H9 (cell line): ENCODE data around the gene AMMECR1. TPM values are rescaled to one million over a fixed set of nuclear protein-coding genes. Genes with fewer than 3 reads are reported as not detected.

Source experiments
- DNase-seq: peaks from one replicate; pipeline ENCODE4 v3.0.0-alpha.2; 2017
- H2AFZ ChIP-seq: one replicate; pipeline ENCODE4 v1.6.1; 2013; ENCODE audit warnings: mild to moderate bottlenecking, low read length, control low read depth, moderate library complexity
- H2AK5ac ChIP-seq: 2 replicates; pipeline ENCODE4 v1.6.1; 2013; ENCODE audit warnings: low read length, control low read depth, mixed read lengths; ENCODE audit not compliant: insufficient read length
- H2BK120ac ChIP-seq: one replicate; pipeline ENCODE4 v1.6.1; 2013; ENCODE audit warnings: low read depth, mild to moderate bottlenecking, low read length, control low read depth, inconsistent platforms; ENCODE audit not compliant: poor library complexity, severe bottlenecking
- H2BK12ac ChIP-seq: 2 replicates; pipeline ENCODE4 v1.6.1; 2013; ENCODE audit warnings: low read length, control low read depth, mixed read lengths, low read depth; ENCODE audit not compliant: insufficient read length
- H2BK15ac ChIP-seq: 2 replicates; pipeline ENCODE4 v1.6.1; 2013; ENCODE audit warnings: low read depth, low read length, control low read depth
- H2BK20ac ChIP-seq: one replicate; pipeline ENCODE4 v1.6.1; 2013; ENCODE audit warnings: low read depth, mild to moderate bottlenecking, low read length, control low read depth, inconsistent platforms; ENCODE audit not compliant: poor library complexity, severe bottlenecking
- H2BK5ac ChIP-seq: 2 replicates; pipeline ENCODE4 v1.6.1; 2013; ENCODE audit warnings: low read length, control low read depth, mixed read lengths; ENCODE audit not compliant: insufficient read length
- H3K14ac ChIP-seq: 2 replicates; pipeline ENCODE4 v1.6.1; 2013; ENCODE audit warnings: low read length, control low read depth; ENCODE audit not compliant: insufficient read depth
- H3K18ac ChIP-seq: 2 replicates; pipeline ENCODE4 v1.6.1; 2013; ENCODE audit warnings: low read depth, mild to moderate bottlenecking, mixed read lengths, low read length, control low read depth; ENCODE audit not compliant: insufficient read length
- H3K23ac ChIP-seq: 2 replicates; pipeline ENCODE4 v1.6.1; 2013; ENCODE audit warnings: low read length, control low read depth, mixed read lengths, low read depth; ENCODE audit not compliant: insufficient read length
- H3K23me2 ChIP-seq: 2 replicates; pipeline ENCODE4 v1.6.1; 2013; ENCODE audit warnings: low read depth, mild to moderate bottlenecking, mixed read lengths, low read length, control low read depth; ENCODE audit not compliant: insufficient read length, poor library complexity, severe bottlenecking
- H3K27ac ChIP-seq: 2 replicates; pipeline ENCODE4 v1.5.1; 2013; ENCODE audit warnings: low read length, control low read depth, mixed read lengths, low read depth; ENCODE audit not compliant: insufficient read length
- H3K27me3 ChIP-seq: 2 replicates; pipeline ENCODE4 v1.6.1; 2013; ENCODE audit warnings: low read length, control low read depth, inconsistent platforms; ENCODE audit not compliant: insufficient read depth
- H3K4ac ChIP-seq: 2 replicates; pipeline ENCODE4 v1.6.1; 2013; ENCODE audit warnings: low read depth, mild to moderate bottlenecking, control low read depth, inconsistent platforms, low read length, moderate library complexity
- H3K4me1 ChIP-seq: 2 replicates; pipeline ENCODE4 v1.6.1; 2013; ENCODE audit warnings: low read length, control low read depth, inconsistent platforms; ENCODE audit not compliant: insufficient read depth
- H3K4me2 ChIP-seq: 2 replicates; pipeline ENCODE4 v1.6.1; 2013; ENCODE audit warnings: low read length, control low read depth, mixed read lengths; ENCODE audit not compliant: insufficient read length, insufficient read depth
- H3K56ac ChIP-seq: 2 replicates; pipeline ENCODE4 v1.6.1; 2013; ENCODE audit warnings: low read depth, mild to moderate bottlenecking, mixed read lengths, low read length, control low read depth; ENCODE audit not compliant: insufficient read length
- H3K79me1 ChIP-seq: 2 replicates; pipeline ENCODE4 v1.6.1; 2013; ENCODE audit warnings: low read depth, mild to moderate bottlenecking, moderate library complexity, low read length, control low read depth, inconsistent platforms; ENCODE audit not compliant: insufficient read depth, poor library complexity, severe bottlenecking
- H3K79me2 ChIP-seq: 2 replicates; pipeline ENCODE4 v1.6.1; 2013; ENCODE audit warnings: low read length, control low read depth, inconsistent platforms; ENCODE audit not compliant: insufficient read depth
- H3K9ac ChIP-seq: 2 replicates; pipeline ENCODE4 v1.6.1; 2013; ENCODE audit warnings: low read length, control low read depth, mixed read lengths; ENCODE audit not compliant: insufficient read length; ENCODE audit errors: extremely low read depth
- H3K9me3 ChIP-seq: one replicate; pipeline ENCODE4 v1.6.1; 2013; ENCODE audit warnings: low read depth, low read length, inconsistent platforms; ENCODE audit not compliant: control insufficient read depth
- H3T11ph ChIP-seq: one replicate; pipeline ENCODE4 v1.6.1; 2013; ENCODE audit warnings: mild to moderate bottlenecking, low read length, control low read depth, inconsistent platforms
- H4K20me1 ChIP-seq: one replicate; pipeline ENCODE4 v1.6.1; 2013; ENCODE audit not compliant: control insufficient read depth, insufficient read length, insufficient read depth
- H4K5ac ChIP-seq: 2 replicates; pipeline ENCODE4 v1.6.1; 2013; ENCODE audit warnings: low read depth, mild to moderate bottlenecking, mixed read lengths, low read length, control low read depth; ENCODE audit not compliant: insufficient read length
- H4K8ac ChIP-seq: replicated peaks from 2 replicates; pipeline ENCODE4 v1.6.1; 2013; ENCODE audit warnings: low read length, control low read depth, mixed read lengths, low read depth; ENCODE audit not compliant: insufficient read length
- H4K91ac ChIP-seq: 2 replicates; pipeline ENCODE4 v1.6.1; 2013; ENCODE audit warnings: low read depth, mild to moderate bottlenecking, moderate library complexity, mixed read lengths, low read length, control low read depth; ENCODE audit not compliant: insufficient read length
- H3K27ac Mint-ChIP-seq, 3 experiments: 2 replicates in 2 of 3; 3 replicates in 1 of 3; pipeline ENCODE4 v1.8.0; 2020 to 2021; ENCODE audit warnings: mixed read lengths in 3 of 3, mild to moderate bottlenecking in 1 of 3, moderate library complexity in 1 of 3
- H3K27me3 Mint-ChIP-seq: 2 replicates; pipeline ENCODE4 v1.8.0; 2021; ENCODE audit warnings: low read depth, mild to moderate bottlenecking, moderate library complexity, mixed read lengths
- H3K36me3 Mint-ChIP-seq, 3 experiments: 2 replicates in 2 of 3; 3 replicates in 1 of 3; pipeline ENCODE4 v1.8.0; 2020 to 2021; ENCODE audit warnings: low read depth in 3 of 3, mixed read lengths in 3 of 3; ENCODE audit not compliant: insufficient read depth in 1 of 3
- H3K4me1 Mint-ChIP-seq, 2 experiments: 2 replicates each; pipeline ENCODE4 v1.8.0; 2020; ENCODE audit warnings: mixed read lengths in 2 of 2
- H3K4me3 Mint-ChIP-seq, 2 experiments: 2 replicates in 1 of 2; 3 replicates in 1 of 2; pipeline ENCODE4 v1.8.0; 2020 to 2021; ENCODE audit warnings: mild to moderate bottlenecking in 2 of 2, mixed read lengths in 2 of 2, moderate library complexity in 1 of 2
- H3K9me3 Mint-ChIP-seq, 2 experiments: 2 replicates in 1 of 2; 3 replicates in 1 of 2; pipeline ENCODE4 v1.8.0; 2020; ENCODE audit warnings: mild to moderate bottlenecking in 2 of 2, mixed read lengths in 2 of 2, moderate library complexity in 1 of 2
- WGBS: extraction: QIAGEN DNeasy Blood & Tissue Kit; methylation state at CpG from one replicate; pipeline ENCODE4 v1.1.7; 2013; ENCODE audit warnings: missing lambda C conversion rate, low lambda C conversion rate, mixed read lengths; ENCODE audit not compliant: insufficient read length; ENCODE audit errors: extremely low coverage; 5-methylcytosine and 5-hydroxymethylcytosine counted together
- total RNA-seq: library from RNA; stranded (reverse); gene quantifications from 2 replicates; pipeline ENCODE4 v1.2.1, GENCODE V29; 2021
- TF ChIP-seq, protein P1 (sequence below): fragments of 200-600 bp; sonication (generic); conservative IDR thresholded peaks from 3 replicates; pipeline ENCODE4 v1.8.0; 2021; ENCODE audit warnings: antibody characterized with exemption, mild to moderate bottlenecking

AMMECR1 gene
- total RNA-seq, 1 experiment from 2014 or later: 28.5 TPM

DNA sequence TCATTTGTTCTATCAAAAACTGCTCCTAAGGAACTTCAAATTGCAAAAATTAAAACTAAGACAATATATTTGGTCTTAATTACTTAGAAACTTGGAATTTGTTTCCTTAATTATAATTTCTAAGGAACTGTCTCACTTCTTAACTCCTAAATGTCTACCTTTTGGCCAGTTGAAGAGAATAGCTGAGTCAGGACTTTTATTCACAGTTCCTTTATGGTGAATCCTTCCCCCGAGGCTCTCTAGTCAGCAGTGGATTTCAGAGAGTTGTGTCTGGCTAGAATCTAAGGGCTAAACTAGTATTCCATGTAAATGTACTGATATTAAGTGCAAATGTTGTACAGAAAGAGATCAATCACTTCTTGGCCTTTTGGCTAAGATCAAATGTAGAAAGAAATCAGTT is 69.3 kb downstream of the AMMECR1 start:
- Histone ChIP-seq H4K8ac (no peak overlapping the region), H2AFZ (no peak overlapping the region), H2AK5ac (no peak overlapping the region), H3K79me2 (no peaks in the 10 kb centered on the region), H3K18ac (no peak overlapping the region), H4K20me1 (no peaks in the 10 kb centered on the region), H3K56ac (no peak overlapping the region), H2BK5ac (no peak overlapping the region), H3K27ac (no peak overlapping the region), H3K14ac (no peak overlapping the region), H2BK20ac (no peak overlapping the region), H4K5ac (no peak overlapping the region), H4K91ac (no peak overlapping the region), H3T11ph (no peak overlapping the region), H3K4me1 (peaks cover 11% of the 10 kb centered on the region), H2BK12ac (no peak overlapping the region), H3K27me3 (no peaks in the 10 kb centered on the region), H3K23me2 (no peaks in the 10 kb centered on the region), H3K9me3 (no peaks in the 10 kb centered on the region), H2BK120ac (no peak overlapping the region), H2BK15ac (no peak overlapping the region), H3K4me2 (no peak overlapping the region), H3K23ac (no peak overlapping the region), H3K4ac (no peak overlapping the region), H3K9ac (no peak overlapping the region), H3K79me1 (no peaks in the 10 kb centered on the region)
- WGBS: no CpG with 5 or more reads among the region's 1 CpG
- H3K4me1 Mint-ChIP-seq: peaks cover 40 to 46% of the 10 kb centered on the region in 2 experiments
- peaks cover 0 to 4% (median 2%) of the 10 kb centered on the region in 3 experiments; a peak in 1 of 7 replicates for H3K36me3 Mint-ChIP-seq
- H3K27ac Mint-ChIP-seq: peak overlapping the region in 2 of 3 experiments; percentile 10 to 30; a peak in 3 of 7 replicates
- no peaks in the 10 kb centered on the region for H3K27me3 Mint-ChIP-seq
- no peaks in the 10 kb centered on the region for H3K9me3 Mint-ChIP-seq
- no peak overlapping the region for H3K4me3 Mint-ChIP-seq
- DNase-seq: no peak
- TF ChIP-seq, protein P1, sequence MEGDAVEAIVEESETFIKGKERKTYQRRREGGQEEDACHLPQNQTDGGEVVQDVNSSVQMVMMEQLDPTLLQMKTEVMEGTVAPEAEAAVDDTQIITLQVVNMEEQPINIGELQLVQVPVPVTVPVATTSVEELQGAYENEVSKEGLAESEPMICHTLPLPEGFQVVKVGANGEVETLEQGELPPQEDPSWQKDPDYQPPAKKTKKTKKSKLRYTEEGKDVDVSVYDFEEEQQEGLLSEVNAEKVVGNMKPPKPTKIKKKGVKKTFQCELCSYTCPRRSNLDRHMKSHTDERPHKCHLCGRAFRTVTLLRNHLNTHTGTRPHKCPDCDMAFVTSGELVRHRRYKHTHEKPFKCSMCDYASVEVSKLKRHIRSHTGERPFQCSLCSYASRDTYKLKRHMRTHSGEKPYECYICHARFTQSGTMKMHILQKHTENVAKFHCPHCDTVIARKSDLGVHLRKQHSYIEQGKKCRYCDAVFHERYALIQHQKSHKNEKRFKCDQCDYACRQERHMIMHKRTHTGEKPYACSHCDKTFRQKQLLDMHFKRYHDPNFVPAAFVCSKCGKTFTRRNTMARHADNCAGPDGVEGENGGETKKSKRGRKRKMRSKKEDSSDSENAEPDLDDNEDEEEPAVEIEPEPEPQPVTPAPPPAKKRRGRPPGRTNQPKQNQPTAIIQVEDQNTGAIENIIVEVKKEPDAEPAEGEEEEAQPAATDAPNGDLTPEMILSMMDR: no peak
